GM18861 (cell line): Measurements from ENCODE around the gene NID2.

Experiments
- ATAC-seq: cut with Tn5 transposase; IDR thresholded peaks from one replicate; pipeline ENCODE4 v1.9.1; 2021; ENCODE audit not compliant: unreplicated experiment

NID2 gene, protein sequence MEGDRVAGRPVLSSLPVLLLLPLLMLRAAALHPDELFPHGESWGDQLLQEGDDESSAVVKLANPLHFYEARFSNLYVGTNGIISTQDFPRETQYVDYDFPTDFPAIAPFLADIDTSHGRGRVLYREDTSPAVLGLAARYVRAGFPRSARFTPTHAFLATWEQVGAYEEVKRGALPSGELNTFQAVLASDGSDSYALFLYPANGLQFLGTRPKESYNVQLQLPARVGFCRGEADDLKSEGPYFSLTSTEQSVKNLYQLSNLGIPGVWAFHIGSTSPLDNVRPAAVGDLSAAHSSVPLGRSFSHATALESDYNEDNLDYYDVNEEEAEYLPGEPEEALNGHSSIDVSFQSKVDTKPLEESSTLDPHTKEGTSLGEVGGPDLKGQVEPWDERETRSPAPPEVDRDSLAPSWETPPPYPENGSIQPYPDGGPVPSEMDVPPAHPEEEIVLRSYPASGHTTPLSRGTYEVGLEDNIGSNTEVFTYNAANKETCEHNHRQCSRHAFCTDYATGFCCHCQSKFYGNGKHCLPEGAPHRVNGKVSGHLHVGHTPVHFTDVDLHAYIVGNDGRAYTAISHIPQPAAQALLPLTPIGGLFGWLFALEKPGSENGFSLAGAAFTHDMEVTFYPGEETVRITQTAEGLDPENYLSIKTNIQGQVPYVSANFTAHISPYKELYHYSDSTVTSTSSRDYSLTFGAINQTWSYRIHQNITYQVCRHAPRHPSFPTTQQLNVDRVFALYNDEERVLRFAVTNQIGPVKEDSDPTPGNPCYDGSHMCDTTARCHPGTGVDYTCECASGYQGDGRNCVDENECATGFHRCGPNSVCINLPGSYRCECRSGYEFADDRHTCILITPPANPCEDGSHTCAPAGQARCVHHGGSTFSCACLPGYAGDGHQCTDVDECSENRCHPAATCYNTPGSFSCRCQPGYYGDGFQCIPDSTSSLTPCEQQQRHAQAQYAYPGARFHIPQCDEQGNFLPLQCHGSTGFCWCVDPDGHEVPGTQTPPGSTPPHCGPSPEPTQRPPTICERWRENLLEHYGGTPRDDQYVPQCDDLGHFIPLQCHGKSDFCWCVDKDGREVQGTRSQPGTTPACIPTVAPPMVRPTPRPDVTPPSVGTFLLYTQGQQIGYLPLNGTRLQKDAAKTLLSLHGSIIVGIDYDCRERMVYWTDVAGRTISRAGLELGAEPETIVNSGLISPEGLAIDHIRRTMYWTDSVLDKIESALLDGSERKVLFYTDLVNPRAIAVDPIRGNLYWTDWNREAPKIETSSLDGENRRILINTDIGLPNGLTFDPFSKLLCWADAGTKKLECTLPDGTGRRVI (N-terminal part only)

DNA sequence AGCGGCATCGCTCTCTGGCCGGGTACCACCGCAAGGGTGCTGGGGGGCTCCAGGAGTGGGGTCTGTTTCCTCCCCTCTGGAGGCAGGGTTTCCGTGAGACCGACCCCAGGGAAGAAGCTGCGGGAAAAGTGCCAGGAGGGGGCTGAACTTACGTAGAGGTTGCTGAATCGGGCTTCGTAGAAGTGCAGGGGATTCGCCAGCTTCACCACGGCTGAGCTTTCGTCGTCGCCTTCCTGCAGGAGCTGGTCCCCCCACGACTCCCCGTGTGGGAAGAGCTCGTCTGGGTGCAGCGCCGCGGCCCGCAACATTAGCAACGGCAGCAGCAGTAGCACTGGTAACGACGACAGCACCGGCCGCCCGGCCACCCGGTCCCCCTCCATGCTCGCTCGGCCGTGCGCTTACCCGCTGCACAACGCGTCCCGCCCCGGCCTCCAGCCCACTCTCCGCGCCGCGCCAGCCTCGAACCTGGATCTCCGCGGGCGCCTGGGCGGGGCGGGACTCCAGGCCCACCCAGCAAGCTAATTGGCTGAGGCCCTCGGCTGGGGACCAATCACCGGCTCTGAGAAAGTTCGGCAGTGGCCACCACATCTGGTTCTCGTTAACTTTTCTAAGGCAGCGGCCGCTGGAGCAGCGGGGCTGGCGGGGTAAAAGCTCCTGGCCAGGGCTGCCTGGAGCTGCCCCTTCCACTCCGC lies at the start of gene NID2:
NID2 (minus strand) TSS at position 445 of the 692 bp plus-strand sequence; CDS start at position 380, 65 bp downstream.
- ATAC-seq = no peak

DNA sequence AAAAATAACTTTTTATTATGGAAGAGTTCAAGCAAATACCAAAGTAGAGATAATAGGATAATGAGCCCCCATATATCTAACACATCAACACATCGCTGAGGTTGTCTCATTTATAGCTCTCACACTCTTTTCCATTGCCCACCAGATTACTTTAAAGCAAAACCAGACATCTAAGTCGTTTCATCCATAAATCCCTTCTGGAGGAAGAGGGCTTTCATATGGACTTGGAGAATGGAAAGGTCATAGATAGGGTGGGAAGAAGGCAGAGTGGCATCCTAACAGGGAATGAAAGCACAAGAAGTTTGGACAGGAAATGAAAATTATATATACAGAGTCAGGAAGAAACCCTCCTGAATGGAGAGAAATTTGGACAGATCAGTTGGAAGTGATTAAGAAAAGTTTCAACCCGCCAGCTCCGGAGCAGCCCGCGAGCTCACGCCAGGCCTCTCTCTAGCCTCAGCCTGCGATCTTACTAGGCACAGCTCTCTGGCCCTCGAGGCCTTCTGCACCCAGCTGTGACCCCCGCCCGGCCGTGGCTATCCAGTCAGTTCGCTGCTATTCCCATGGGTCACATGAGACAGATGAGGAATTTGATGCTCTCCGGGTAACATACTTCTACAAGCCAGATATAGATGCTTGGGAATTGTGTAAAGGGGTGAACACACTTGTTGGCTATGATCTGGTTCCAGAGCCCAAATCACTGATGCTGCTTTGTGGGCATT lies 48.4 kb upstream of the NID2 start:
- no peak for ATAC-seq

DNA sequence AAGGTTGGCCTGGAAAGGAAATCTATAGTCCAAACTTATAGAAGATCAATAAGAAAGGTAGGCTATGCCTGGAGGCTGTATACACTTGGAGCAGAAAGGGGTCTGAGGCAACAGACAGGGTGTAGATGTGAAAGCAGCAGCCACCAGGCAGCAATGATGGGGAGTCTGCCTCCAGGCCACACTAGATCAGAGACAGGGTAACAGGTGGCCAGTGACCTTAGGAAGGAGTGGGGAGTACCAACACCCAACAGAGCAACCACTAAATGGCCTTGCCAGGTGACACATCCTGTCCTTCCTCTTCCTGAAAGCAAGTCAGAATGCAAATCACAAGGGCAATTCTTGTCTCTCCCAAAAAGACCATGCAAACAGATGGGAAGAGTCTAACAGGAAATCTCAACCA lies 46.4 kb upstream of the NID2 start:
- no peak for ATAC-seq

DNA sequence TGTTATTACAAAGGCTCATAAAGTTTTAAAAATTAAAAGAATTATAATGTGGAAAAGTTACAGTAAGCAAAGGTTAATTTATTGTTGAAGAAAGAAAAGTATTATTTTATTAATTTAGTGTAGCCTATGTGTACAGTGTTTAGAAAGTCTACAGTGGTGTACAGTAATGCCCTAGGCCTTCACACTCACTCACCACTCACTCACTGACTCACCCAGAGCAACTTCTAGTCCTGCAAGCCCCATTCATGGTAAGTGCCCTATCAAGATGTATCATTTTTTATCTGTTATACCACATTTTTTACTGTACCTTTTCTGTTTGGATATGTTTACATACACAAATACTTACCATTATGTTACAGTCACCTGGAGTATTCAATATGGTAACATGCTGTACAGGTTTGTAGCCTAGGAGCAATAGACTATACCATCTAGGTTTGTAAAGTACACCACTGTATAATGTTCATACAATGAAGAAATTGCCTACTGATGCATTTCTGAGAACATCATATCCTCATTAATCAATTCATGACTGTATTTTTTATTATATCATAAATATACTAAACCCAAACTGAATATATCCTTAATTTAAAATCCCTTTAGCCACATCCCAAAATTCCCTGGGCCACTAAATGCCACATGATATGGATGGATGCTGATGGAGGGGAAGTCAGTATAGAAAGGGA lies 43.6 kb upstream of the NID2 start:
- ATAC-seq = no peak

DNA sequence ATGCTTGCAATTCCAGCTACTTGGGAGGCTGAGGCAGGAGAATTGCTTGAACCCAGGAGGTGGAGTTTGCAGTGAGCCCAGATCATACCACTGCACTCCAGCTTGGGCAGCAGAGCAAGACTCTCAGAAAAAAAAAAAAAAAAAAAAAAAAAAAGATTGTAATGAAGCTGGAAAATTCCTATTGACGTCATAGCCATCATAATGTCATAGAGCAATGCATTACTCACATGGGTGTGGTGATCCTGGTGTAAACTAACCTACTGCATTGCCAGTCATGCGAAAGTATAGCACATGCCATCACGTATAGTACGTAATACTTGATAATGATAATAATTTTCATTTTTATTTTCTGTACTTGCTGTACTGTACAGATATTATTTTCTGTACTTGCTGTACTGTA lies 42.7 kb upstream of the NID2 start:
- no peak for ATAC-seq

DNA sequence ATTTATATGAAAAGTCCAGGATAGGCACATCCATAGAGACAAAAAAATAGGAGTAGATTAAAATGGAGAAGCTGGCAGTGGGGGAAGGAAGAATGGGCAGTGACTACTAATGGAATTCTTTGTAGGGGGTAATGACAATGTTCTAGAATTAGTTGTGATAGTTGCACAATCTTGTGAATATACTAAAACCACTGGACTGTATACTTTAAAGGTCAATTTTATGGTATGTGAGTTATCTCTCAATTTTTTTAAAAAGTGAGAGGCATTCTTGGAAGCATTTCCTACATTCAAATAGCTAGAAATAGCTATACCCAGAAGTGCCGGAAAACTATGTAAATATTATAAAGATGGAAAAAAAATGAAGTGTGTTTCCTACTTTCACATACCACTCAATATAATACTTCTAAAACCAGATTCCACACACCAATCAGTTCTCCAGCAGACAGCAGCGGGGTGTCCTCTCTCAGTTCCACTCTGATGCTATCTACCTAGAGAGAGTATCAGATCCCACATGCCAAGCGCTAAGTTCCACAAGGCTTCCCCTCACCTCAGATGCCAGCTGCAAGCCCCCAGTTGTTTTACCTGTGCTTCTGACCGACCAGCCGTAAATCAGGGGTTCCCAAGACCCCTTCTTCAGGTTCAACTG lies 41.7 kb upstream of the NID2 start:
- no peak for ATAC-seq

DNA sequence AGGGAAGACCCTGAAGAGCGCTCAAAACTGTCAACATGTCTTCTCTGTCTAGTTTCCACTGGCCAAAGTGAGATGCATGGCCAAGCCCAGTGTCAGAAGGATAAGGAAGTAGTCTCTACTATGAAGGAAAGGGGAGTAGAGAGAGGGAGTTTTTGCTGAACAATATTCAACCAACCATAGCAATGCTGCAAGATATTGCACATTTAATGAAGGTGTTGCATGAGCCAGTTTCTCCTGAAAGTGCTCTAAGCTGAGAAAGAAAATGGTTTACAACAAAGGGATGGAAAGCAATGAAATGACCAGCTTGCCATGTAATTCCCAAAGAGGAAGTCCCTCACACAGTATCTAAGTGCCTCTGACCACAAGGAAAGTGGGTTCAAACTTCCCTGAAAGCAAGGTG lies 40.0 kb upstream of the NID2 start:
- no peak for ATAC-seq

DNA sequence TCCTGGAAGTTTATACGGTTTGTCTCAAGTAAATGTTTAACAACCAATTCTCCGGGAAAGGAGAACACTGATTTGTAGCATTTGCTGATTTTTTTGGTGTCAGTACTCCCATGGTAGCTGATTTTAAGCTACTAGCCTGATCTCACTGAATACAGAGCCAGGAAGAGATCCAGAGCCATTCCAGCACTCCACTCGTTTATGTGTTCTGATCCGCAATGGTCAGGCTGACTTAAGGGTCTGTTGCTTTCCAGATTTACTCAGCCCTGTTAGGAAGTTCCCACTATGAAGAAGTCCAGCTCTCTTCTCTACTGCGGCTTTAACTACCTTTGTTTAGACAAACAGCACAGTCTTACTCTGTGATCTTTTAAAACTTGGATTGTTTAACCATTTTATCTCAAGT lies 38.0 kb upstream of the NID2 start:
- no peak for ATAC-seq

DNA sequence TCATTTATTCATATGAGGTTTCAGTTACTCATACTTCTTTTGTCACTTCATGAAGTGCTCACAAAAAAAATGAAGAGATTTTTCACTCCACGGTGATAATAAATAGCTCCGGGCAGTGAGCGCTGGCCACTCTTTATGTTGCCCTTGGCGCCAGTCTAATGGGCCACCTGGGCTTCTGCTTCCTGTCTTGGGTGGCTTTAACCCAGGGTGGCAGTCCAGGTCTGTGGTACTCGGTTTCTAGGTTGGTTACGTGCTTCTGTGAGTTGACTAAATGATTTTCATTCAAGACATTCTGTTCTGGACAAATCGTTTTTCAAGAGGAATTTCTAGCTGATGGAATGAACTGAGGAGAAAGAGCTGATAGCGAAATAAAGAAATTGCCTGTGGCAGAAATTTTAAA lies 34.6 kb upstream of the NID2 start:
- no peak for ATAC-seq

DNA sequence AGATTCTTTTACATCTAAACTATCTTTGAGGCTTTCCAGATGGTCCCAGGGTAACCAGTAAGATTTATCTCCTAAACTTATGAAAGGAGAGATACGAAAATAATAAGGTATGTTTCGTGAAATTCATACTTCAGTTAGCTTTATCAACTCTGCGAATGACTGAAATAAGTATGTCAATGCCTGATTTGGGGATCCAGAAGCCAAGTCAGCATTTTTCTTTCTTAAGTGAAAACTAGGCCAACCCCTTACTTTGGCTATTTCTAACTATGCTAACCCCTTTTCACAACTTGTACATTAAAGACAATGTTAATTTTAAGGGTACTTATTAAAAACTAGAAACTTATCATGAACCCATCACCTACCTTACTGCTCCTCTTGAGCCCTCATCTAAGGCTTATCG lies 26.9 kb upstream of the NID2 start:
- ATAC-seq = no peak

DNA sequence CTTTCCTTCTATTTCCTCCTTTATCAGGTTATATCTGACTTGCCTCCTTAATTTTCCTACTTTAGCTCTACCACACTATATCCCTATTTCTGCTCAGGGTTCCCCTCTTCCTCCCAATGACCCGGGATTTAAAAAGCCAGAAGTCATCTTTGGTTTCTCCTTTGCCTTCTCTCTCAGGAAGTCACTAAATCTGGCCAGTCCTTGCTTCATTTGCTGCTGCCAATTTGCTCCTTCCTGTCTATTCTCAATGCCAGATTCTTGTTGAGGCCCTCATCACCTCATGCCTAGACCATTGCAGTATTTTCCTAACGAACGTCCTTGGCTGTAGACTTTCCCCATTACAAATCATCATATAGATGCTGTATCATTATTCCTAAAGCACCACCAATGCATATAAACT lies 26.5 kb upstream of the NID2 start:
- no peak for ATAC-seq

DNA sequence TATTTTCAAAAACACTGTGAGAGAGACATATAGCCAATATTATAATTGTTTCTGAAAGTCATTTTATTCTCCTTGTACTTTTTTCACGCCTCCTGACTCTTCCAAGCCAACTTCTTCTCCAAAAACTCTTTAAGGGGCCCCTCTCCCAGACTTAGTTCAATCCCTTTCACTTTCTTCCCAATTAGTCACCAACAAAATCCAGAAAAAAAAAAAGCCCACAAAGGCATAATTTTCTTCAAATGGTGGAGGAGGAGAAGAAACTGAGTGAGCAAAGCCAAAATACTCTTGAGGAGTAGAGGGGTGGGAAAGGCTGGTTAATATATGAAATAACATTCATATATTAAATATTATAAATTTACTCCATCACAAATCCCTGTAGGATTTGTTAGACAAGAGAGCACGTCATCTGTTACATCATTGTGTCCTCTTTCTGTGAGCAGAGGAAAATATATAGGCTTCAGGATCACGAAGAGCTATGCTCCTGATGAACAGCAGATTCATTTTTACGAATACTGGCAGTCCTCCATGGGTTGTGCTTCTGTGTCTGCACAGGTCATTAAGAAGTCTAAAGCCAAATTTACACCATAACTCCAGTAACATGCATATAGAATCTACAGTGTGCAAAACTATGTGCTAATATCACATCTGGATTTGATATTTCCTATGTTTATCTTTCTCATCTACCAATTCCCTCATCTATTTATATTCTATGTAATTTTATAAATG lies 25.9 kb upstream of the NID2 start:
- ATAC-seq = no peak

DNA sequence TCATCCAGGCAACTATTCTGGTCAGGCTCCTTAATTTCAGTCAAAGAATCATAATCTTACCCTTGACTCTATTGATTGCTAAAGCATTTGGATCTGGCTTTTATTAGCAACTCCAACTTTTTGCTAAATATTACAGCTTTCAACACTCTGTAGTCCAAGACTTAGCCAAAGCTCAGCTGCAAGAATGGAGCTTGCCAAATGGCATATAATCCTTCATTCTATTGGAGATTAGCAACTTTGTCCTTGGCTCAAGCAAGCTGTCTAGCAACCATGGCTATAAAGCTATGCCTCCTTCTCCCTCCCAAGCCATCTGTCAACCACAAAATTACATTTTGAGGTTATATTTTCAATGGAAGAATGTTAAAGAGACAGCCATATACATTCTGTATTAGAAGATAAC lies 23.1 kb upstream of the NID2 start:
- no peak for ATAC-seq

DNA sequence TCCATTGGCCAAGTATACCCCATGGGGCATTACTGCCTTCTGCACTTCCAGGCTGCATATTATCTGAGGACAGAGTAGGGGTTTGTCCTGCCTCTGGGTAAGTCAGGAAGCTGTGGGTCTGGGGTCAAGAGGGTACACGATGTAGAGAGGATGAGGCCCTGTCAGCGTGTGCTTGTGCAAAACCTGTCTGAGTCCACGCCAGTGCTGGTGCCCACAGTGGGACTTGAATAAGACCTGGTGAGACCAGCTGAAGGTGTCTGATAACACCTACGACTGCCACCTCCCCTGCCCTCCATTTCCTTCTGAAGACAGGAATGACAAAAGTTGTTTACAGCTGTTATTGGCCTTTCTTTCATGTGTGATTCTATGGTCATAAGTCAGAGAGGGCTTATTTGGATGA lies 22.1 kb upstream of the NID2 start:
- no peak for ATAC-seq

DNA sequence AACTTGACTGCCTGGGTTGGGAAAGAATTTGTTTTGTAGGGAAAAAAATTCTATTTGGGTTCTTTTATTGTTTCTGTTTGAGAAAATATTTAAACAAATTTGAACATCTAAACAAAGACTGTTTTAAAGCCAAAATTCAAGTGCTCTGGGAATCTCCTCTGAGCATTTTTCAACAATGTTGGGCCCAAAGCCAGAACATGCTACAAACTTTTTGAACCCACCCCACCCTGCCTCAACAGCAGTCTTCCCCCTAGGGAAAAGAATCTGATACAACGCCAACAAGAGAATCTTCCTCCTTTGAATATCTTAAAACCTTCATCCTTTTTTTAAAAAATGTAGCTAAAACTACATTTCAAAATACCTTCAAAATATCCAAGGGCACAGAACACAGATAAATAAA lies 20.4 kb upstream of the NID2 start:
- ATAC-seq = no peak

DNA sequence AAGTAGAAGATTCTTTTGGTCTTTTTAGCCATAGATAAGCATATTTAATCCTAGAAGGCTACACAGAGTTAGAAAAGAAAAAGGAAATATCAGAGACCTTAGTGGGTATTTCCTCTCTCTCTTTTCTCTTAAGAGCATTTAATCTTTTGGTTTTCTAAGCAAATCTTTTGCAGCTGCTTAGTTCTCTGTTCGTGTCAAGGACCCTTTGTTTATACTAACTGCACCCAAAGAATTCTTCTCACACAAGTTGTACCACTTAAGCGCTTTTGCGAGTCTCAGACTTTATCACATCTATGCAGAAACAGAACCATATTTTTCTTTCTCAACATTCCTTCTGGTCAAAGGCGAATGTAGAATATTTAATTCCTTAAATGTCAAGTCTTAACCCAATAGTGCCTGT lies 17.9 kb upstream of the NID2 start:
- no peak for ATAC-seq

DNA sequence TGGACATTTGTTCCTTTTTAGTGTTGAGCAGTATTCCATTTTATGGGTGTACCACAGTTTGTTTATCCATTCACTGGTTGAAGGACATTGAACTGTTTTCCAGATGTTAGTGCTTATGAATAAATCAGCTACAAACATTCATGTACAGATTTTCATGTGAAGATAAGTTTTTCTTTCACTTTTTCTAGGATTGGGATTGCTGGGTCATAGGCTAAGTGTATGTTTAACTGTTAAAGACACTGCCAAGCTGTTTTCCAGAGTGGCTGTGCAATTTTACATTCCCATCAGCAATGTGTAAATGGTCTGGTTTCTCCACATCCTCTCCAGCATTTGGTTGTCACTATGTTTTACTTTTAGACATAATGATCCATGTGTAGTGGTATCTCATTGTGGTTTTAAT lies 14.0 kb upstream of the NID2 start:
- ATAC-seq = no peak

DNA sequence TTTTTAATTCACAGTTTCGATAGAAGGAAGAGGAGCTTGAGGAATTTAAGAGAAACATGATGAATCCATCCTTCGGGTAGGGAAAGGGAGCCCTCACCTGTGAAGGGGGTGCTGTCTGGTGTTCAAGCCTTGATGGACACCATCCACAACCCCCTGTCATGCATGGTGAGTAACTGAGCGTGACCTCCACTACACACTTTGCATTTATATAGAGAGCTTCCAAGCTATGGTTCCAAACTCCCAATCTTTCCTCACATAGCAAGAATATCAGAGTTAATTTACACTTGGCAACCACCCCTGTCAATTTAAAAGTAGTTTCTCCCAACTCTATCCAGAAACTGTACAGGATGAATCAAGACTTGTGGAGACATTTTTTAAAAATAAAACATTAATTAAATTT lies 13.1 kb upstream of the NID2 start:
- ATAC-seq = no peak
